Stimulated activated CD4-positive, alpha-beta T cell treated with anti-CD3 and anti-CD28 coated beads, Interleukin-2, amount 100 ng/mL, for 48 hours (primary cell): ENCODE results near the gene HRCT1.

Experiments
- DNase-seq, 2 donors: peaks; one replicate each; pipeline ENCODE4 v3.0.0-alpha.2; 2020

Gene HRCT1

GRCh38 chr9:35945341-35946018 is 39.5 kb downstream of the HRCT1 start:
- peak; percentile 62 to 72 for DNase-seq

- DNase-seq, result no peak
These were observed 42.4 kb downstream of the HRCT1 start for GRCh38 chr9:35948451-35948850.

- no peak for DNase-seq
These were observed 42.9 kb downstream of the HRCT1 start for GRCh38 chr9:35948901-35949318.

- DNase-seq, result no peak
These were observed 45.7 kb downstream of the HRCT1 start for GRCh38 chr9:35951736-35952135.

GRCh38 chr9:35952526-35953191 is 46.7 kb downstream of the HRCT1 start:
- DNase-seq, result no peak

- DNase-seq, result peak in 1 of 2 donors; percentile 18
These were observed 49.0 kb downstream of the HRCT1 start for GRCh38 chr9:35954942-35955546.

- DNase-seq, result no peak
These were observed 50.6 kb downstream of the HRCT1 start for GRCh38 chr9:35956651-35957050.
